ENCODE measurements around the gene HACD4.

HACD4 gene

GRCh38 chr9:21031091-21031807 is at the start of gene HACD4:
Gene HACD4 (minus strand): TSS chr9:21031640. CDS start chr9:21031590, 50 bp downstream.
- peak; percentile 56 for DNase-seq (ENCODE audit: low read depth)

GRCh38 chr9:21080793-21081192 is 49.4 kb upstream of the HACD4 start:
- no peak for DNase-seq (ENCODE audit: low read depth)

- no peak for DNase-seq (ENCODE audit: low read depth)
Measured at GRCh38 chr9:21078702-21079101, 47.3 kb upstream of the HACD4 start.

- no peak for DNase-seq (ENCODE audit: low read depth)
Measured at GRCh38 chr9:21077781-21078180, 46.3 kb upstream of the HACD4 start, which contains the start of gene IFNB1. Gene IFNB1 (minus strand): TSS chr9:21077942. CDS start chr9:21077869, 73 bp downstream.

- no peak for DNase-seq (ENCODE audit: low read depth)
Measured at GRCh38 chr9:21075484-21075883, 44.0 kb upstream of the HACD4 start.

GRCh38 chr9:21070906-21071305 is 39.5 kb upstream of the HACD4 start:
- no peak for DNase-seq (ENCODE audit: low read depth)

- no peak for DNase-seq (ENCODE audit: low read depth)
Measured at GRCh38 chr9:21070171-21070571, 38.7 kb upstream of the HACD4 start.

GRCh38 chr9:21060919-21061561 is 29.6 kb upstream of the HACD4 start:
- no peak for DNase-seq (ENCODE audit: low read depth)

GRCh38 chr9:21056931-21057330 is 25.5 kb upstream of the HACD4 start:
- DNase-seq (ENCODE audit: low read depth): no peak

GRCh38 chr9:21053851-21054250 is 22.4 kb upstream of the HACD4 start:
- DNase-seq (ENCODE audit: low read depth): no peak

GRCh38 chr9:21047281-21047691 is 15.8 kb upstream of the HACD4 start:
- no peak for DNase-seq (ENCODE audit: low read depth)

- DNase-seq (ENCODE audit: low read depth): no peak
Measured at GRCh38 chr9:21043841-21044240, 12.4 kb upstream of the HACD4 start.

GRCh38 chr9:21042466-21042865 is 11.0 kb upstream of the HACD4 start:
- DNase-seq (ENCODE audit: low read depth): no peak

- DNase-seq (ENCODE audit: low read depth): no peak
Measured at GRCh38 chr9:21039302-21039701, 7.9 kb upstream of the HACD4 start.

GRCh38 chr9:21037278-21037677 is 5.8 kb upstream of the HACD4 start:
- DNase-seq (ENCODE audit: low read depth): no peak

- no peak for DNase-seq (ENCODE audit: low read depth)
Measured at GRCh38 chr9:21031808-21032183, 356 bp upstream of the HACD4 start.

GRCh38 chr9:21030389-21031035 is 928 bp downstream of the HACD4 start:
- DNase-seq (ENCODE audit: low read depth): no peak

- DNase-seq (ENCODE audit: low read depth): no peak
Measured at GRCh38 chr9:21029661-21030060, 1.8 kb downstream of the HACD4 start.

- no peak for DNase-seq (ENCODE audit: low read depth)
Measured at GRCh38 chr9:21028466-21028865, 3.0 kb downstream of the HACD4 start.

- no peak for DNase-seq (ENCODE audit: low read depth)
Measured at GRCh38 chr9:21027295-21027694, 4.1 kb downstream of the HACD4 start.

GRCh38 chr9:21023861-21024260 is 7.6 kb downstream of the HACD4 start:
- no peak for DNase-seq (ENCODE audit: low read depth)

- DNase-seq (ENCODE audit: low read depth): no peak
Measured at GRCh38 chr9:21018177-21018576, 13.3 kb downstream of the HACD4 start.

All from activated T-helper 1 cell treated with Interleukin-2 at 50 U/mL for 16 hours (primary cell).